HG02981 (cell line): Measurements from ENCODE around the gene USP48.
"Not testable (repeated sequence)": the region's sequence is repeated elsewhere in the genome, so short reads cannot be mapped to it uniquely, and the experiment has no call there.

Experiments used
- ATAC-seq: cut with Tn5 transposase; IDR thresholded peaks from one replicate; pipeline ENCODE4 v1.9.1; 2021; ENCODE audit warnings: mild to moderate bottlenecking, moderate library complexity; ENCODE audit not compliant: unreplicated experiment

USP48 gene

DNA sequence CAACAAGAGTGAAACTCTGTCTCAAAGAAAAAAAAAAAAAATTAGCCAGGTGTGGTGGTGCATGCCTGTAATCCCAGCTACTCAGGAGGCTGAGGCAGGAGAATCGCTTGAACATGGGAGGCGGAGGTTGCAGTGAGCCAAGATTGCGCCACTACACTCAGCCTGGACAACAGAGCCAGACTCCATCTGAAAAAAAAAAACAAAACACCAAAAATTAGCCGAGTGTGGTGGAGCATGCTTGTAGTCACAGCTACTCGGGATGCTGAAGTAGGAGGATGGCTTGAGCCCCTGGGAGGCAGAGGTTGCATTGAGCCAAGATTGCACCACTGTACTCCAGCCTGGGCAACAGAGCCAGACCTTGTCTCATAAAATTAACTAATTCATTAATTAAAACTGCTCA, 6.0 kb downstream of the USP48 start:
- ATAC-seq: not testable (repeated sequence)

DNA sequence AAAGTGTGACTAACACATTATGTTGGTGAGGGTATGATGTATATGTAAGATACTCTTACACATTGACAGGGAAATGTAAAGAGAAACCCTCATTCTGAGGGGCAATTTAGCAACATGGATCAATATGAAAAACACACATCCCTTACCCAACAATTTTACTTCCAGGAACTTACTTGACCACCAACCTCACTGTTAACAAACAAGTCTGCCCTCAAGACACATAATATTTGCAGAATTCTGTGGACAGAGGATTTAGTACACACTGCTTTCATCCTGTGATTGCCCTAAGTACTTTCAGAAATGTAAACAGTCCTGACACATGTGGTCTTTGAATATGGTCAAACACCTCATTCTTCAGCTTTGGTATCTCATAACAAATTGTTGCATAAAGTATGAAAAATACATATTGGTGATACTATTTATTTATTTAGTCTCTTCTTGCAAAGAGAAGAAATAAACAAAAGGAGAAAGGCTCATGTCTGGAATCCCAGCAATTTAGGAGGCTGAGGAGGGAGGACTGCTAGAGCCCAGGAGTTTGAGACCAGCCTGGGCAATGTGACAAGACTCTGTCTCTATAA, 6.9 kb downstream of the USP48 start:
- ATAC-seq: no peak

DNA sequence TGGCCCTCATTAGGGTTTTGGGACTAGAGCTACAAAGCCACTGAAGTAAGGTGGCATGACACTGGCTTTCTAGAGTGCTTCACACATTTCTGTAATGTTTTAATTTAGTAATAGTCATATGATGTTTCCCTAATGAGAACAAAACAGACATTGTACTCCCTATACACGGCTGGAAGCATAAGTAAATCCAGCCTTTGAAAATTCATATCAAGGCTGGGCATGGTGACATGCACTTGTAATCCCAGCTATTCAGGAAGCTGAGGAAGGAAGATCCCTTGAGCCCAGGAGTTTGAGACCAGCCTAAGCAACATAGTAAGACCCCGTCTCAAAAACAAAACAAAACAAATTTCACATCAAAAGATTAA, 7.4 kb downstream of the USP48 start:
- no peak for ATAC-seq

DNA sequence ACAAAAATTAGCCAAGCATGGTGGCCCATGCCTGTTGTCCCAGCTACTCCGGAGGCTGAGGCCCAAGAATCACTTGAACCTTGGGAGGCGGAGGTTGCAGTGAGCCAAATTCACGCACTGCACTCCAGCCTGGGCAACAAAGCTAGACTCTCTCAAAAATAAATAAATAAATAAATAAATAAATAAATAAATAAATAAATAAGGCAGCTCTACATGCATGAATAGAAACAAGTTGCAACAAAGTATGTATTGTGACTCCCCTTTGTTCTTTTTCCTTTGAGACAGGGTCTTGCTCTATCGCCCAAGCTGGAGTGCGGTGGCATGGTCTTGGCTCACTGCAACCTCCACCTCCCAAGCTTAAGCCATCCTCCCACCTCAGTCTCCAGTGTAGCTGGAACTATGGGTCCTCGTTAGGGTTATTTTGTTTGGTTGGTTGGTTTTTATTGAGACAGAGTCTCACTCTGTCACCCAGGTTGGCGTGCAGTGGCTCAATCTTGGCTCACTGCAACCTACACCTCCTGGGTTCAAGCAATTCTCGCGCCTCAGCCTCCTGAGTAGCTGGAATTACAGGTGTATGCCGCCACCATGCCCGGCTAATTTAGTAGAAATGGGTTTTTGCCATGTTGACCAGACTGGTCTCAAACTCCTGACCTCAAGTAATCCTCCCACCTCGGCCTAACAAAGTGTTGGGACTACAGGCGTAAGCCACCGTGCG, 8.0 kb downstream of the USP48 start:
- no peak for ATAC-seq

DNA sequence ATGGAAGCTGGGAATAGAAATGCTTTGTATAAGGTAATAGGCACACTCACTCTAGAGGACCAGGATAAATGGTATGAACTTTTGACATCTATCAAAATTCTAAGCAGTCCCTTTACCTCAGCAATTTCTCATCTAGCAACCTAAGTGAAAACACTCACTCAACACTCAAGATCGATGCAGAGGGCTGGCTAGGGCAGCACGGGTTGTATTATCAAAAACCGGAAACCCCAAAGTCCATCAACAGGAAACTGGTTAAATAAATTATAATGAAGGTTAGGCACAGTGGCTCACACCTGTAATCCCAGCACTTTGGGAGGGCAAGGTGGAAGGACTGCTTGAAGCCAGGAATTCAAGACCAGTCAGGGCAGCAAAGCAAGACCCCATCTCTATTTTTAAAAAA, 9.4 kb downstream of the USP48 start:
- no peak for ATAC-seq

DNA sequence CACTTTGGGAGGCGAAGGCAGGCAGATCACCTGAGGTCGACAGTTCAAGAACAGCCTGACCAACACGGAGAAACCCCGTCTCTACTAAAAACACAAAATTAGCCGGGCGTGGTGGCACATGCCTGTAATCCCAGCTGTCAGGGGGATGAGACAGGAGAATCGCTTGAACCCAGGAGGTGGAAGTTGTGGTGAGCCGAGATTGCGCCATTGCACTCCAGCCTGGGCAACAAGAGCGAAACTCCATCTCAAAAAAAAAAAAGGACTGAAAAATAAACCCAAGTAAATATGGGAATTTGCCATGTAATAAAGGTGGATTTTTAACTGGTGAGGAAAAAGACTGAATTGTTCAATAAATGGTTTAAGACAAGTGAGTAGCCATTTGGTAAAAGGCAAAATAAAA, 11.3 kb downstream of the USP48 start:
- ATAC-seq: not testable (repeated sequence)

DNA sequence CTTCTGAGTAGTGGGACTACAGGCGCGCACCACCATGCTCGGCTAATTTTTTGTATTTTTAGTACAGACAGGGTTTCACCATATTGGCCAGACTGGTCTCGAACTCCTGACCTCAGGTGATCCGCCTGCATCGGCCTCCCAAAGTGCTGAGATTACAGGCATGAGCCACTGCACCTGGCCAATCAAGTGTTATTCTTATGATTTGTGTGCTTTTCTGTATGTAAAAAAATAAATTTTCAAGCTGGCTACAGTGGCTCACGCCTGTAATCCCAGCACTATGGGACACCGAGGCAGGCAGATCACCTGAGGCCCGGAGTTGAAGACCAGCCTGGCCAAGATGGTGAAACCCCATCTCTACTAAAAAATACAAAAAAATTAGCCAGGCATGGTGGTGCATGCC, 12.3 kb downstream of the USP48 start:
- ATAC-seq: not testable (repeated sequence)

DNA sequence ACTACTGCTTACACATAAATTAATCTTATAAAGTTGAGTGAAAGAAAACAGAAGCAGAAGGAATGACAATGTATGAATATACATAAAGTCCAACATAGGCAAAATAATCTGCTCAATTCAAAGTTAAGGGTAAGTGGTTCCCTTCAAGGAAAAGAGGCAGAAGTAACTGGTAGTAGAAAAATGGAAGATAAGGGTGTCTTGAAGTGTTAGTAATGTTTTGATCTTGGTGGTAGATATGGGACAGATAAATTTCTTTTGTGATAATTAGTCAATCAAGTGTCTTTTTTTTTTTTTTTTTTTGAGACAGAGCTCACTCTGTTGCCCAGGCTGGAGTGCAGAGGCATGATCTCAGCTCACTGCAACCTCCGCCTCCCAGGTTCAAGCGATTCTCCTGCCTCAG, 12.7 kb downstream of the USP48 start:
- no peak for ATAC-seq

DNA sequence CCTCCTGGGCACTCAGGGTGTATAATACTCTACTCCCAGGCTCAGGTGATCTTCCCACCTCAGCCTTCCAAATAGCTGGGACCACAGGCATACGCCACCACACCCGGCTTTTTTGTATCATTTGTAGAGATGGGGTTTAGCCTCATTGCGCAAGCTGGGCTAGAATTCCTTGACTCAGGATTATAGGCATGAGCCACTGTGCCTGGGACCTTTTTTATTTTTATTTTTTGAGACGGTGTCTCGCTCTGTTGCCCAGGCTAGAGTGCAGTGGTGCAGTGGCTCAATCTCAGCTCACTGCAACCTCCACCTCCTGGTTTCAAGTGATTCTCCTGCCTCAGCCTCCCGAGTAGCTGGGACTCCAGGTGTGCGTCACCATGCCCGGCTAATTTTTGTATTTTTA, 15.8 kb downstream of the USP48 start:
- ATAC-seq: not testable (repeated sequence)

DNA sequence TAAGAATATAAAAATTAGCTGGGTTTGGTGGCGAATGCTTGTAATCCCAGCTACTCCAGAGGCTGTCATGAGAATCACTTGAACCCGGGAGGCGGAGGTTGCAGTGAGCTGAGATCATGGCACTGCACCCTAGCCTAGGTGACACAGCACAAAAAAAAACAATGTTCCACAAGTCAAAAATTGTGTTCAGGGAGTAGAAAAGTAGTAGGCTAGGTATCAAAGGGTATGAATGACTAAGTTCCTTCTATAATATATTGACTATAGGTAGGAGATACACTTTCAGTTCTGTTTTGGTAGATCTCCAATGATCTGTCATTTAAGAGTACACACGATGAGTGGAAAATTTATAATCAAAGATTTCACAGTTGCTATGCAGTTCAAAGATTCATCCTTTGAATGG, 16.7 kb downstream of the USP48 start:
- ATAC-seq: no peak

DNA sequence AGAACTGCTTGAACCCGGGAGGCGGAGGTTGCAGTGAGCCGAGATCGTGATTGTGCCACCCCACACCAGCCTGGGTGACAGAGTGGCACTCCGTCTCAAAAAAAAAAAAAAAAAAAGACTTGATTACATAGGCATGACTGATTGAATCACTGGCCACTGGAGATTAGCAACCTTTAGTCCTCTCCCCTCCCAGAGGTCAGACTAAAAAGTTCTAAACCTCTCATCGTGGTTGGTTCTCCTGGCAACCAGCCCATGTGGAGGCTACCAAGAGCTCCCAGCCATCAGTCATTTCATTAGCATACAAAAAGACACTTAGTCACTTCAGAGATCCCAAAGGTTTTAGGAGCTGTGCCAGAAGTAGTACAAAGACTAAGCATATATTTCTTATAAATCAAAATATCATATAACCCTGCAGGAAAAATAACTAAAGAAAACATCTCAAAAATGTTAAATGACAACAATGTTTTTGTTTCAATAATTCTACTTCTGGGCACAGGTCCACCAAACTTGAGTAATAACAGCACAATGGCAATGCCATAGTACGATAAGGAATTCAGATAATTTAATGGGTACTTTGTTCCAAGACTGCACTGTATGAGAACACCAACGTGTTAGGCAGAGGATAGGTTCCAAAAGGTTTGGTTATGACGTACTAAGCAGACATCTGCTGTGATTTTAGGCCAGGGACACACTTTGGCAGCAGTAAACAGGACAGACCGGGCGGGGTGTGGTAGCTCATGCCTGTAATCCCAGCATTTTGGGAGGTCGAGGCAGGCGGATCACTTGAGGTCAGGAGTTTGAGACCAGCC, 18.1 kb downstream of the USP48 start:
- ATAC-seq: no peak

DNA sequence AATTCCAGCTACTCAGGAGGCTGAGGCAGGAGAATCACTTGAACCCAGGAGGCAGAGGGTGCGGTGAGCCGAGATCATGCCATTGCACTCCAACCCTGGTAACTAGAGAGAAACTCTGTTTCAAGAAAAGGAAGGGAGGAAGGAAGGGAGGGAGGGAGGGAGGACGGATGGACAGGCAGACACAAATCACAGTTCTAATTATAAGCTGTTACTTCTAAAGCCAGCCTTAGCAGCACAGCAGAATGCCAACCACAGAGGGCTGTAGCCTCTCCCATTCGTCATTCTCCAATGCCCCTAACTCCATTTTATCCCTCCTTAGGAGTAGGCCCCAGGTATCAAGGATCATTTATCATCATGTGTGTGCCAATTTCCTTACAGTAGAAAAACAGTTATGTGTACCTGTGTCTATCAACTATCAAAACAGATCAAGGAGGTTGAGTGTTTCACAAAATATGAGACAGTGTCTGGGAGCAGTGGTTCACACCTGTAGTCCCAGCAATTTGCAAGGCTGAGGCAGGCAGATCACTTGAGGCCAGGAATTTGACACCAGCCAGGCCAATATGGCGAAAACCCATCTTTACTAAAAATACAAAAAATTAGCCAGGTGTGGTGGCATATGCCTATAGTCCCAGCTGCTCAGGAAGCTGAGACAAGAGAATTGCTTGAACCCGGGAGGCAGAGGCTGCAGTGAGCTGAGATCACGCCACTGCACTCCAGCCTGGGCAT, 19.1 kb downstream of the USP48 start:
- ATAC-seq: no peak

DNA sequence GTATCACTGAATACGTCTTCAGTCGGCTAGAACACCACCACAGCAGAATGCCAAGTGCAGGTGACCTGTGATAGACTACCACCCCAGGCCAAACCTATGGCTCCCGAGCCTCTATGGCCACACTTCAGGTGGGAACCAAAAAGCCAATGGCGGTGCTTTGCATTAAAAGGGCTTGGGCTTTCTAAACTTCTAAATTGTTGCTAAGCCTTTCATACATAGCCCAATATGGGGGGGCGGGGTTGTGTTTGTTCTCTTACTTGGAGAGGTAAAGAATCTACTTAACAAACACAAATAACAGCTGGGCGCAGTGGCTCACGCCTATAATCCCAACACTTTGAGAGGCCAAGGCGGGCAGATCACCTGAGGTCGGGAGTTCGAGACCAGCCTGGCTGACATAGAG, 19.7 kb downstream of the USP48 start:
- no peak for ATAC-seq

DNA sequence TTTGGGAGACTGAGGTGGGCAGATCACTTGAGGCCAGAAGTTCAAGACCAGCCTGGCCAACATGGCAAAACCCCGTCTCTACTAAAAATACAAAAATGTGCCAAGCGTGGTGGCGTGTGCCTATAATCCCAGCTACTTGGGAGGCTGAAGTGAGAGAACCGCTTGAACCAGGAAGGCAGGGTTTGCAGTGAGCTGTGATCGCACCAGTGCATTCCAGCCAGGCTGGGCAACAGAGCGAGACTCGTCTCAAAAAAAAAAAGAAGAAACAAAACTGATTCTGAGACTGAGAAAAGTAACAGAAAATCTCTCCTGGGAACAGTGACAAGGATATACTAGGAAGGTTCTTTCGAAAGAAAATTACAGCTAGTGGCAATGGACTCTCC, 20.9 kb downstream of the USP48 start:
- no peak for ATAC-seq

DNA sequence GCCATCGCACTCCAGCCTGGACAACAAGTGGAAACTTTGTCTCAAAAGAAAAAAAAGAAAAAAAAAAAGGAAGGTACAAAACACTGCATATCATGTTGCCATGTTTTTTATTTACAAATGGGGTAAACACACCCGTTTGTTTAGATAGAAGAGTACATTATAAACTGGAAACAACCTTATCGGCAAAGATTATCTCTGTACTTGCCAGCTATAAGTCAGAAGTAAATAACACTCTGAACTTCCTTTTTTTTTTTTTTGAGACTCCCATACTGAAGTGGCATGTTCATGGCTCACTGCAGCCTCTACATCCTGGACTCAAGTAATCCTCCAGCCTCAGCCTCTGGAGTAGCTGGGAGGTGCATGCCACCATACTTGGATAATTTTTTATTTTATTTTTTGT, 21.9 kb downstream of the USP48 start:
- no peak for ATAC-seq

DNA sequence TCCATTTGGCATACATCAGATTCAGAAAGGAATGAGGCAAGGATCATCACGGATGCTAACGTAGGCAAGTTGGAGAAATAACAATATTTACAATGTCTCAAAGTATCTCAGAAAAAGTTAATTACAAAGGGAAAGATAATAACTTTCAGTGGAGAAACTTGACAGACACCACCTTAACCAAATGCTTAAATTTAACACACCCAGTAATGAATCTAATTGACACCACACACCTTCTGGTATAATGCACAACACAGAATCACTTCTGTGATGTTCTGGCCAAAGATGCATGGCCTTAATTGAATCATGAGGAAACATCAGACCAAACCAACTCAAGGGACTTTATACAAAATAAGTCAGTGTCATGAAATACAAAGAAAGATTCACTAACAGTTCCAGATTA, 23.1 kb downstream of the USP48 start:
- ATAC-seq: no peak

DNA sequence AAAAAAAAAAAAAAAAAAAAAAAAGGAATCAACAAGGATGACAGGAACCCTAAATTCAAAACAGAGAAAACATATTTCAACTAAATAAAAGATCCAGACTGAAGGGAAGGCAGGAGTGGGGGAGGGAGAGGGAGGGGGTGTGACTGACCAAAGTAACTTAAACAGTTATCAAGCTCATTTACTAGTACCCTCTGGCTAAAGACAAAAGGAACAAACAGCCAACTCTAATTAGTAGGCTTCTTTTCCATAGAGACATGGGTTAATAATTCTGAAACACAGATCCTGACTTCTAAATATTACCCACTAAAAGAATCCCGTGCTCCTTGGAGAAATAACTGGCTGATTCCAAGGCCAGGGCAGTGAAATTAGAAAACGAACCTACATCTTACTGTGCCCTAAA, 23.8 kb downstream of the USP48 start:
- no peak for ATAC-seq

DNA sequence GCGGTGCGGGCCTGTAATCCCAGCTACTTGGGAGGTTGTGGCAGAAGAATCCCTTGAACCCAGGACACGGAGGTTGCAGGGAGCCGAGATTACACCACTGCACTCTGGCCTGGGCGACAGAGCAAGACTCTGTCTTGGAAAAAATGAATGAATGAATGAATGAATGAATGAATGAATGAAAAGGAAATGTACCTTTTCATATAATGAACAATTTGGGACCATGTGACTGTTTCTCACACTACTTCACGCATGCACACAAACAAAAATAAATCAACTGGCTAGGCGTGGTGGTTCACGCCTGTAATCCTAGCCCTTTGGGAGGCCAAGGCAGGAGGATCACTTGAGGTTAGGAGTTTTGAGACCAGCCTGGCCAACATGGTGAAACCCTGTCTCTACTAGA, 24.3 kb downstream of the USP48 start:
- ATAC-seq: no peak

DNA sequence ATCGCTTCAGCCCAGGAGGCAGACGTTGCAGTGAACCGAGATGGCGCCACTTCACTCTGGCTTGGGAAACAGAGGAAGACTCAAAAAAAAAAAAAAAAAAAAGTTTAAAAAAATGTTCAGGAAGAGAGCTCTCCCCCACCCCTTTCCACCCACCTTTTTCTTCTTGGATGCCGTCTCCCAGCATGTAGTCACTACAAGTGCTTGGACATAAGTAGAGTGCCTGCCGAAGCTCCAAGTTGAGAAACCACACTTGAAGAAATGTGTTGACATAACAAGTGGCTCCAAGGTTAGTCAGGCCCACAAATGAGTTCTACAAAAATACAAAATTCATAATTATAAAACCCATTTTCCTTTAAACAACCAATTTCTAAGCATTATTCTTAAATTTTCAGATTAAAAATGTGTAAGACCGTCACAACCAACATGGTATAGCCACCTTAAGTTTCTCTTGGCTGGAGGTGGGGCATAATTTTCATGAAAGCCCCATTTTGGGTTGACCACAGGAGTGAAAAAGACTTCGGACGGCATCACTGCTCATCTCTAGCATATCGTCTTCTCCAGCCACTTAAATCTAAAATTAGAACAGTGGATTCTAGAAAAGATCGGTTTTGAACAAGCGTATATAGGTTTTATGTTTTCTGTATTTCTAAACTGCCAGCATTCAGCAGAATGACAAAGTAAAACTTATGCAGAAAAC, 26.4 kb downstream of the USP48 start:
- ATAC-seq: no peak

DNA sequence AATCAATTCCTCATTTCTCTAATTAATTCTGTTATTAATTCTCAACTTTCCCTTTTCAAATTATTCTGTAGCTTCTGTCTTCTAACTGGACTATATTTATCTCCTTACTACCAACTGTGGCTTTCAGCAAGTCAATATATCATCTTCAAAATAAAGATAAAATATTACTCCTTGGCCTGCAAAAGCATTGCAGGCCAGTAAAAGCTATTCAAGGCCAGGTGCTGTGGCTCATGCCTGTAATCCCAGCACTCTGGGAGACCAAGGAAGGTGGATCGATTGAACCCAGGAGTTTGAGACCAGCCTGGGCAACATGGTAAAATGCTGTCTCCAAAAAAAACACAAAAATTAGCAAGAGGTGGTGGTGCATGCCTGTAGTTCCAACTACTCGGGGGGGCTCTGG, 27.9 kb downstream of the USP48 start:
- ATAC-seq: no peak

DNA sequence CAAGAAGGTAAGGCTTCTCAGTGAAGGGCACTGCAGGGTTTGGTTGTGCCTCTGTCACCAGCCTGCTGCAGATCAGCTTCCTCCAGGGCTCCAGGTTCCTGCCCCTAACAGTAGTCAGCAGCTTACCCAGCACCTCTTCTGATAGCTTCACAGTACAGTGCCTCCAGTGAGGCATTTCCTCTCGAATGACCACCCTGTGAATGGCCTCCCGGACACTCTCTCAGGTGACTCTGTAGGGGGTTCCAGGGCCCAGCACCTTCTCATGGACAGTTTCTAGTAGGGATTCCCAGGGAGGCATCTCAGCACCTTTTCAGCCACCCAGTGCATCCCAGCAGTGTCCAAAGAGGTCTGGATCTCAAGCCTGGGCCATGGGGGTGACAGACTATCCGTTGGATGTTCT, 28.4 kb downstream of the USP48 start:
- ATAC-seq: no peak
